ENCODE data around the gene RCE1.

DNA sequence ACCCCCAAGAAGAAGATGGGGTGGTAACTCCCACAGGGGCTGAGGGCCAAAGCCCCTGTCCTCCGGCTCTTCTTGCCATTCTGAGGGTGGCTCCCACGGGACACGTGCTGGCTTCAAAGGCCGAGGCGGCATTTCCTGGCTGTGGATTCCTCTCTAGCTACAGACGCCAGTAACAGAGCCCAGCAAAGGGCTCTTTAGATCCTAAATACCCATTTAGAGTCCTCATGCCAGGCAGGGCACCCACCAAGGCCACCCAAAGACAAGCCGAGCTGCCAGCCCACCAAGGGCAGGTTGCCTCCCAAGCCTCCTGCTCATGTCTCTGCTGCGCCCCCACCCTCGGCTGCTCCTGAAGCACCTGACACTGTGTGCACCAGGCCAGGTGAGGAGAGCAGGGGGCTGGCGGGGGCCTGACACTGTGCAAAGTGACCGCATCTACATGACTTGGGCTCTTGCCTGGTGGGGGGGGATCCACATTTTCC is 19.4 kb downstream of the RCE1 start:
- TF ChIP-seq, protein P1, sequence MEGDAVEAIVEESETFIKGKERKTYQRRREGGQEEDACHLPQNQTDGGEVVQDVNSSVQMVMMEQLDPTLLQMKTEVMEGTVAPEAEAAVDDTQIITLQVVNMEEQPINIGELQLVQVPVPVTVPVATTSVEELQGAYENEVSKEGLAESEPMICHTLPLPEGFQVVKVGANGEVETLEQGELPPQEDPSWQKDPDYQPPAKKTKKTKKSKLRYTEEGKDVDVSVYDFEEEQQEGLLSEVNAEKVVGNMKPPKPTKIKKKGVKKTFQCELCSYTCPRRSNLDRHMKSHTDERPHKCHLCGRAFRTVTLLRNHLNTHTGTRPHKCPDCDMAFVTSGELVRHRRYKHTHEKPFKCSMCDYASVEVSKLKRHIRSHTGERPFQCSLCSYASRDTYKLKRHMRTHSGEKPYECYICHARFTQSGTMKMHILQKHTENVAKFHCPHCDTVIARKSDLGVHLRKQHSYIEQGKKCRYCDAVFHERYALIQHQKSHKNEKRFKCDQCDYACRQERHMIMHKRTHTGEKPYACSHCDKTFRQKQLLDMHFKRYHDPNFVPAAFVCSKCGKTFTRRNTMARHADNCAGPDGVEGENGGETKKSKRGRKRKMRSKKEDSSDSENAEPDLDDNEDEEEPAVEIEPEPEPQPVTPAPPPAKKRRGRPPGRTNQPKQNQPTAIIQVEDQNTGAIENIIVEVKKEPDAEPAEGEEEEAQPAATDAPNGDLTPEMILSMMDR (conservative IDR thresholded peaks at IDR 0.05 in 1 of 2, IDR thresholded peaks at IDR 0.05 in 1 of 2; ENCODE audit: low read depth in 1 of 2, low read length in 2 of 2), result no peak
- TF ChIP-seq EZH2 (IDR thresholded peaks at IDR 0.05; ENCODE audit: low read length, missing control alignments), result no peak

All from fibroblast of lung (primary cell).